ENCODE data around the gene MEX3C.

- TF ChIP-seq CTCF (conservative IDR thresholded peaks at IDR 0.05; ENCODE audit: low read length) (no peak), EZH2phosphoT487 (IDR thresholded peaks at IDR 0.05; ENCODE audit: borderline replicate concordance) (no peak)
Observed at GRCh38 chr18:51154431-51155063, 42.9 kb downstream of the MEX3C start.
